NCI-H446 treated with DMSO at 0.1 percent for 48 hours (cell line): ENCODE measurements around the gene GALC.

Source experiments
- DNase-seq: peaks from one replicate; lab custom pipeline; 2025; lab: John Stamatoyannopoulos, UW

Gene GALC

DNA sequence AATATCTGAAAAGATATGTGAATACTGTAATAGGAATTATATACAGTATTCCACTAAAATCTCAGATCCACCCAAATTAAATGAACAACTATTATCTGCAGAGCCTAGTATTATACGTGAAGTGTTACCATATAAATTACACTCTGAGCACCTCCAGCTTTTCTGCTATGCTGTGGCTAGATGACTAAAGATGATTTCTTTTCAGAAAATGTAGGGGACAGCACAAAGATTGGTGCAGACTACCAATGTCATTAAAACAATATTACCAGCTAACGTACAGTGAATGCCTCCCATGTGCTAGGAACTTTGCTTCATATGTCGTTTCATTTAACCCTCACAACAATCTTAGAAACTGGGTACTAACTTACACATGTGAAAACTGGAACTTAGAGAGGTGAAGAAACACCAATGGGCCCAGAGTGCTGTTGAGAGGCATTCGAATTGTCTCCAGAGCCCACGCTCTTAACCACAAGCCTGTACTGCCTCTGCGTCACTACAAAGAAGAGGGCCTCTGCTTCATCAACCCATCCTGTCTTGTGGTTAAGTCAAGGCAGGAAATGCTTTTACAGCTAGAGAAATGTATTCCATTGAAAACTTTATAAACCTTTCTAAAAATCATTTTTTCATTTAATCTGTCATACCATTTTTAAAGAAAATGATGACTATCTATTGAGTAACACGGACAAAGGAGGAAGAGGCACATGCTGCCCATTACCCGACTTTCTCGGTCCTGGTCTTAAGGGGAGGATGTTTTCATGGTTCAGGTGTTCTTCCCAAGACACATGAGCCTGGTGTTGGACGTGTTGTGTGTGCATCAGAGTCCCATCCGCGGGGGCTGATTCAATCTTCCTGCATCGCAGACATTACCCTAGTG is 13.2 kb upstream of the GALC start:
- DNase-seq = no peak

DNA sequence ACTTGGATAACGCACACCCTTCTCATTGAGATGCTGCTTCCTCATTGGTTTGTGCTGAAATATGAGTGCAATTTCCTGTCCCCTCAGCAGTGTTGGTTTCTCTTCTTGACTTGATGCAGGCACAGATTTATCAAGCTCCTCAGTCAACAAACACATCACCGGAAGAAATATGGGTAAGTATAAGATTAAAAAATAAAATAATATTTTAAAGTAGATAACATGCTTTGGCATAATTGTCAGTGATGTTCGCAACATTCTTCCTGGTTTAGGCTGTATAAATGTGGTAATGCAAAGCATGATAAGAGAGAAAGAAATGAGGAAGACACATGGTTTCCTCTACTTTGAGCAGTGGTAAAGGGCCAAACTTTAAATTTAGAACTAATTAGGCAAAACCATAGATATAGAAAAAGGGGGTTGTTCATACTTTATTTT is 12.1 kb upstream of the GALC start, which contains the start of gene GPR65:
Gene GPR65 (plus strand): TSS at position 86 of the 432 bp plus-strand sequence. CDS start 5,713 bp downstream, outside the sequence.
- DNase-seq = no peak

GRCh38 chr14:88004506-88005036 is 11.6 kb upstream of the GALC start:
- no peak for DNase-seq

- no peak for DNase-seq
Observed at GRCh38 chr14:88003425-88003824, 10.4 kb upstream of the GALC start.

- DNase-seq = no peak
Observed at GRCh38 chr14:88002421-88003075, 9.6 kb upstream of the GALC start.

DNA sequence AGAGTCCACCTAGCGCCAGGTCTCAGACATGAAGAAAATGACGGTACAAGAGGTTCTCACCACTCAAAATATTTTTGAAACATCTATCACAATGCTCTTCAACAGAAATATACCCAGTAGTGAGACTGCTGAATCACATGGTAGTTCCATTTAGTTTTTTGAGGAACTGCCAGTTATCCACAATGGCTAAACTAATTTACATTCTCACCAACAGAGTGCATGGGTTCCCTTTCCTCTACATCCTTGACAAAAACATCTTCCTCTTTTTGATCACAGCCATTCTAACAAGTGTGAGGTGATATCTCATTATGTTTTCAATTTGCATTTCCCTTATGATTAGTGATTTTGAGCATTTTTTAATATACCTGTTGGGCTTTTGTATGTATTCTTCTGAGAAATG is 6.3 kb upstream of the GALC start:
- DNase-seq = no peak

DNA sequence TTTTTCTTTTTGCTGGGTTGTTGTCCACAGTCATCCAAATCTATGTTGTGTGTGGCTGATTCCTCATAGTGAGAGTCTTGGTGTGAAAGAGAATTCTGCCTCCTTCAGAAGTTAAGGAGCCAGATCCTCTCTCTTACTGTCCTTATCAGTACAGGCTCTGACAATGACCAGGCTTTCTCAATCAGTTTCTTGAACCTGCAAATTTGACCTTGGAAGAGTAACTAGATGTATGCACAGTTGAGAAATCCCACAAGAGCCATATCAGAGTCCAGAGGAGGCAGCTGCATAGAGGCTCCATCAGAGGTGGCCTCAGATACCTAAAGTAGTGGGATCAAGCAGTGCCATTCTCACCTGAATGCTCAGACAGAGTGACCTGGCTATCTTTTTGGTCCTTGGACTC is 5.5 kb upstream of the GALC start:
- DNase-seq = no peak

GRCh38 chr14:87996291-87996592 is 3.3 kb upstream of the GALC start:
- no peak for DNase-seq

GRCh38 chr14:87995500-87996290 is 2.7 kb upstream of the GALC start:
- no peak for DNase-seq

GRCh38 chr14:87994974-87995373 is 2.0 kb upstream of the GALC start:
- no peak for DNase-seq

DNA sequence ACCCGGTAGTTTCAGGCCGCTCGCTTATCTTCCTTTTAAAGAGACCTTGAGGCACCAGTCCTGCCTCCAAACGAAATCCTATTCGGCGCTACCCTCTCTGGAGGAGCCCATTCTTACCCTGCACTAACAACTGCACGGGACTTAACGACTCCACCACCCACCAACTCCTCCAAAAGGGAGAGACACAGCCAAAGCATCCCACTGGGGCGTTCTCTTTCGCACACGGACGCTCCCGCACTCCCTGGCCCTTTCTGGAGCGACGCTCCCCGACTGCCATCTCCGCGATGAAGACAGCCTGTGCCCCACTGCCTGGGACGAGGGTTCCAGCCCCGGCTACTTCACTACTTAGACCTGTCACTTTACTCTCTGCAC is 650 bp downstream of the GALC start:
- no peak for DNase-seq

- no peak for DNase-seq
Observed at GRCh38 chr14:87990682-87991081, 2.3 kb downstream of the GALC start.

DNA sequence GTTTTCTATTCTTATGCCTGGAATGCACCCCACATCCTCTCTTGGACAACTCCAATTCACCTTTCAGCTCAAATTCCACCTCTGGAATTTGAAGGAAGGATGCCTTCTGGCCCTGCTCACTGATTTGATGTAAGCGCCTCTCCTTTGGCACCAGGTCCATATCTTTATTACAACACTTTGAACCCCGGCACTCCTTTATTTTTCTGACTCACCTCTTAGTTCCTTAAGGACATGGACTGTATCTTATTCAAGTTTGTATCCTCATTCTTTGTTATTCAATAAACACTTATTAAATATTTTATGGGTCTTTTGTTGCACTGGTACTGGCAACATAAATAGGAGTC is 3.1 kb downstream of the GALC start:
- no peak for DNase-seq

DNA sequence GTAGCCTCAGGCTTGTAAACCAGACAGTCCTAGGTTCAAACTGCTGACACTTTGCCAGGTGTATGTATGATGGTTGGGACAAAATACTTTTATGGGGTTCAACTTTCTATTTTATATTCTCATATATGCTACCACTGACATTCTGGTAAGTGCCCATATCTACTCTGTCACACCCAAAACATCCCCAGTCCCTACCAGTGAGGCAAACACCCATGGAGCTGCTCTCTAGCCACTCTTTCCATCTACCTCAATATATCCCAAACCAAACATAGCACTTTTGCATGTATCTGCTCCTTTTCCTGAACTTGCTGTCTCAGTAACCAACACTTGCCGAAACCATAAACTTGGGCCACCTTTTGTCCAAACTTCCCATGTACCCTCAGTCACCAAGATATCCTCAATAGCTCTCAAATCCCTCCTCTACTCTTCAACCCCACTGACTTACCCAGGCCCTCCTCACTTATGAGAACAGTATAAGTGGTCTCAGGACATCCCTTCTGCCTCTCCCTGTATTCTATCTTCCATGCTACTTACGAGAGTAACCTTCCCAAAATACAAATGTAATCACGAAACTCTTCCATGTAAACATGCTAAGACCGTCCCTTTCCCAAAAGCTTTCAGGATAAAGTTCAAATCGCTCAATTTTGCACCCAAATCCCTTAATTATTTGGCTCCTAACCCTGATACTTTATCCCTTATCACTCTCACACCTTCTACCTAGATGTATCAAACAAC is 3.6 kb downstream of the GALC start:
- DNase-seq = no peak

DNA sequence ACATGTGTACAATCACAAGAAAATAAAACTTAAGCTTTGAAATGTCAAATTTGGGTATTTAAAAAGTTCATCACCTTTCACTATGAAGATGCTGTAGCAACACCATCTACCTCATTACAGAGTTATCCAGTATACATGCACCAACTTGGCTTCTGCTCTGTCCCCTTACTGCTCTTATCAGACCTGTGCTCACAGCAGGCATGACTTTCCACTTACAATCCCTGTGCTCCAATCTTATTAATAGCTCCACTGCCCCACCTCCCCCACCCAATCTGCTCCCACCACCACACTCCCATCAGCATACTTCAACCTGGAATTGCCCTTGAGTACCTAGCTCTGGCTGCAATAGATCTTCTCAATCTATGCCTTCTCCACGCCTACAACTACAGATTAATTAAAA is 13.3 kb downstream of the GALC start:
- DNase-seq = no peak

DNA sequence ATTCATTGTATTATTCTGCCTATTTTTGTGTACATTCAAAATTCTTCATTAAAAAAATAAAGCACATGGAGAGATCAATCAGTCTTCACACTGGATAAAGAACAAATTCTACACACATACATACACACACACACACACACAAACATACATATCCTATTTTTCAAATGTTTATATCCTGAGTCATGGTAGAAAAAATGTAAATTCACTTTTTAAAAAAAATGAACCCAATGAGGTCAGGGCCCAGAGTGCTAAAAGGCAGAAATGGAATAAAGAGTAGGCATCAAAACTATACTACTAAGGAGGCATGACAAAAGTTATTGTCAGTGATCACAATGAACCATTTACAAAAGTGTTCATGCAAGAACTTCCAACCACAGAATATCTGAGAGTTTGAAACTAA is 17.3 kb downstream of the GALC start:
- DNase-seq = no peak

DNA sequence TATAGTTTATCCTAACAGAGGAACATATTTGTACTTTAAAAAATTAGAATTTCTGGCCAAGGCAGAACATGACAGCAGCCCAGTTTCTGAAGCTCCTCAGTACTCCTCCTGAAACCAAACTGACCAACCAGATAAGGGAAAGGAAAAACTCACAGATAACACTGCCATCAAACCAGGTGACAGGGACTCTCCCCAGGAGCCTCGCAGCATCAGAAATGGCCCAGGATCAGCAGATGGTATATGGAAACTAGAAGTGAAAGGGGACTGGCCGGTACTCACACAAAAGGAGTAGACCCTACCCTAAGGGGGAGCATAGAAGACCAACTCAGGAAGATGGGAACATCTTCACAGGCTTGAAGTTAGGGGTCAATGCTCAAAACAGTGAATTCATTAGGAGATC is 22.0 kb downstream of the GALC start:
- no peak for DNase-seq

DNA sequence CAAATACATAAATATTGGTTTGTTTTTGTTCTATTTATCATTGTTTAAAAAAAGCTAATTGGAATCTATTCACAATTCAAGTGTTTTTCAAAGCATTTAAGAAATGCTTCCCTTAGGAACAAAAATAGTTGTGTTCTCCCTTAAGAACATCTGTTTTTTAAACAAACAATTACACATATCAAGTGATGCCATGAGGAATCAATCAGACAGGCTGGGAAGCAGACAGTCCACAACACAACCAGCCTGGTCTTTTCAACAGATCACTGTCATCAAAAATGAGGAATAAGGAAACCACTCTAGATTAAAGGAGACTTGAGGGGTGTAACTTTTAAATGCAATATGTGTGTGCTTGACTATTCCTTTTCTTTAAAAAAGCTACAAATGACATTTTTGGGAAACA is 25.5 kb downstream of the GALC start:
- DNase-seq = no peak

DNA sequence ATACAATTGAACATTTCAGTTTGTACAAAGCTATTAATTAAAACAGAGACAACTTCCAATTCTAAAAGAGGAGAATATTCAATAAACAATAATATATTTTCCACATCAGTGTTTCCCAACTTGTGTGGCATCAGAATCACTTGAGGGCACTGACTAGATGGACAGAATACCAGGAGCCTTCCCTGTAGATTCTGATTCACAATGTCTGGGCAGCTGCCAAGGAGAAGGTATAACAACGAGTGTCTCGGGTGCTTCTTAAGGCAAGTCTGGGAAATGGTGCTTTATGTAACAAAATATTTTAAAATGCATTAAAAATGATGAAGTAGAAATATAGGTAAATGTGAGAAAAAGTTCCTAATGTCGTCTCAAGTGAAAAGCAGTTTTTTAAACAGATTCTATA is 26.2 kb downstream of the GALC start:
- DNase-seq = no peak

DNA sequence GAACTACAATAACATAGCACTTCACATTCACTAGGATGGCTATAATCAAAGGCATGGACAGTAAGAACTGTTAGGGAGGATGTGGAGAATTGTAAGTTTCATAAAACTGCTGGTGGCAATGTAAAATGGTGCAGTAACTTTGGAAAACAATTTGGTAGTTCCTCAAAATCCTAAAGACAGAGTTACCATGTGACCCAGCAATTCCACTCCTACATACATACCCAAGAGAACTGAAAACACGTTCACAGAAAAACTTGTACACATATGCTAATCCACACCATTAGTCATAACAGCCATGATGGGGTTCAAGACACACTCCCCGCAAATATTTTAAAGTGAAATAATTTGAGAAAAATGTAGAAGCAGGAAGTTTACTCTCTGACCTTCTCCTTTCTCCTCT is 31.7 kb downstream of the GALC start:
- no peak for DNase-seq

DNA sequence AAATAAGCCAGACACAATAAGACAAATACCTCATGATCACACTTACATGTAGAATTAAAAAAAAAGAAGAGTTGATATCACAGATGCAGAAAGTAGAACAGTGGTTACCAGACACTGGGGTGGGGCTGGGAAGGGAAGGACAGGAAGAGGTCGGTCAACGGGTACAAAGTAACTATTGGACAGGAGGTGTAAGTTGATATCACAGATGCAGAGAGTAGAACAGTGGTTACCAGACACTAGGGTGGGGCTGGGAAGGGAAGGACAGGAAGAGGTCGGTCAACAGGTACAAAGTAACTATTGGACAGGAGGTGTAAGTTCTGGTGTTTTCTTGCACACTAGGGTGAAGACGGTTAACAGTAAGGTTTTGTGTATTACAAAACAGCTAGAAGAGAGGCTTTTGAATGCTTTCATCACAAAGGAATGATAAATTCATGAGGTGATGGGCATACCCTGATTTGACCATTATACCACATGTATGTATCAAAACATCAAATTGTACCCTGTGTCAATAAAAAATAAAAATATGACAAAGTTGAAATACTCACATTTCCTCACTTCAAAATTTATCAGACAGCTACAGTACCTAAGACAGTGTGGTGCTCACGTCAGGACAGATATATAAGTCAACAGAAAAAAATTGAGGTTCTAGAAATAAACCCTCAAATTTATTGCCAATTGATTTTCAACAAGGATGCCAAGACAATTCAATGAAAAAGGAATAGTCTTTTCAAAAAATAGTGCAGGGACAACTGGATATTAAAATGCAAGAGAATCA is 32.8 kb downstream of the GALC start:
- DNase-seq = no peak
